NCI-H1048 (cell line): ENCODE data around the gene ADPRM.
"Not testable (repeated sequence)": the region's sequence is repeated elsewhere in the genome, so short reads cannot be mapped to it uniquely, and the experiment has no call there.

Experiments used
- DNase-seq: peaks from one replicate; lab custom pipeline; 2025; lab: John Stamatoyannopoulos, UW

The ADPRM gene

GRCh38 chr17:10697092-10698081 lies at the start of gene ADPRM, which contains the start of gene SCO1:
ADPRM (plus strand) TSS chr17:10697594; CDS start chr17:10704927, 7,333 bp downstream.
SCO1 (minus strand) TSS chr17:10697533; CDS start chr17:10697507, 26 bp downstream.
- peak; percentile 63 for DNase-seq

GRCh38 chr17:10648381-10648780 lies 49.0 kb upstream of the ADPRM start:
- DNase-seq, result no peak

- no peak for DNase-seq
These were observed 48.4 kb upstream of the ADPRM start for GRCh38 chr17:10648956-10649355.

- DNase-seq, result no peak
These were observed 47.8 kb upstream of the ADPRM start for GRCh38 chr17:10649602-10650001.

- no peak for DNase-seq
These were observed 45.5 kb upstream of the ADPRM start for GRCh38 chr17:10651927-10652326.

GRCh38 chr17:10652984-10653659 lies 44.3 kb upstream of the ADPRM start:
- no peak for DNase-seq

- no peak for DNase-seq
These were observed 43.4 kb upstream of the ADPRM start for GRCh38 chr17:10653987-10654386.

- DNase-seq, result no peak
These were observed 40.2 kb upstream of the ADPRM start, which contains the start of gene MYH3 for GRCh38 chr17:10657148-10657547. MYH3 (minus strand) TSS chr17:10657309; CDS start chr17:10655064, 2,245 bp downstream.

GRCh38 chr17:10657879-10658278 lies 39.5 kb upstream of the ADPRM start:
- no peak for DNase-seq

- DNase-seq, result no peak
These were observed 36.0 kb upstream of the ADPRM start for GRCh38 chr17:10661437-10661836.

- no peak for DNase-seq
These were observed 34.2 kb upstream of the ADPRM start for GRCh38 chr17:10663231-10663630.

- no peak for DNase-seq
These were observed 32.8 kb upstream of the ADPRM start for GRCh38 chr17:10664571-10664970.

- DNase-seq, result no peak
These were observed 30.5 kb upstream of the ADPRM start for GRCh38 chr17:10666906-10667305.

- no peak for DNase-seq
These were observed 28.6 kb upstream of the ADPRM start for GRCh38 chr17:10668775-10669174.

GRCh38 chr17:10673312-10673711 lies 24.1 kb upstream of the ADPRM start:
- DNase-seq, result no peak

GRCh38 chr17:10674704-10675103 lies 22.7 kb upstream of the ADPRM start:
- no peak for DNase-seq

GRCh38 chr17:10681866-10682446 lies 15.4 kb upstream of the ADPRM start:
- DNase-seq, result no peak

- DNase-seq, result no peak
These were observed 13.5 kb upstream of the ADPRM start for GRCh38 chr17:10683853-10684252.

- DNase-seq, result no peak
These were observed 9.9 kb upstream of the ADPRM start for GRCh38 chr17:10687499-10687898.

GRCh38 chr17:10695875-10696407 lies 1.5 kb upstream of the ADPRM start:
- DNase-seq, result not testable (repeated sequence)

- no peak for DNase-seq
These were observed 863 bp downstream of the ADPRM start for GRCh38 chr17:10698096-10698818.
